ENCODE data around the gene TMEM72. TPM values are rescaled to one million over a fixed set of nuclear protein-coding genes. Genes with fewer than 3 reads are reported as not detected.

TMEM72 gene
- total RNA-seq, 1 donor from 2014 or later, result not detected

DNA sequence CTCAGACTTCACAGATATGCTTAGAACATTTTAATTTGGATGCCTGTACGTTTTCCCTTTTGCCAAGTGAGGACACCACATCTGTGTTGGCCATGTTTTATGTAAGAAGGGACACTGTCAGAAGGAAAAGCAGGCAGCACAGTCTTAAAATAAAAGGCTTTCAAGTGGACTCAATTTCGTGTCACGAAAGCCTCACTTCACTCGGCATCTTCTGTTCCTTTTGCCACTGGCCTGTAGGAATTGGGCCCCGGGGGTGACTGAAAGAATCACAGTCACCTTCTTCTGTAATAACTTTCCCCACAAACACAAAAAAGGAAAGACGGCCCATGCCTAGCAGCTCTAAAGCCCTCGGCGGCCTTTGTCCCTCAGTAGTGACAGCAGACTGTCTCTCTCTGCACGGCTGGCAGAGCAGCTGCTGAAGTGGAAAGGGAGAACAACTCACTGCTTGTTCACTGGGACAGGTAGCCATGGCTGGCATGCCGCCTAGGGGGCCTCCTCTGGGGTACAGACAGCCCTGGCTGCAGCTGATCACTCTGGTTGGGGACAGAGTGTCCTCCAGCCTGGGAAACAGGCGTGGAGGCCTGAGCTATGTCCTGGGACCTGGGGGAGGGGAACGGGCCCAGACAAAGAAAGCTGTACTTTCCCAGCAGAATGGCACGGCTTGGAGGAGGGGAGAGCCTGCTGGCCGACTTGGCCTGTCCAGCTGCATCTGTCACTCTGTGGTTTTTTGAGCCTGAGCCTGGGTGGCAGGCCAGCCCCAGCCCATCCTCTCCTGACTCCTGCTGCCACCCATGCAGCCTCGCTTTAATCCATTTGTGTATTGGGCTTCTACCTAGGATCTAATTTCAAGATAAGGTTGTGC lies 52.9 kb downstream of the TMEM72 start:
- no peak for DNase-seq (ENCODE audit: low spot score)
- TF ChIP-seq, protein P1, sequence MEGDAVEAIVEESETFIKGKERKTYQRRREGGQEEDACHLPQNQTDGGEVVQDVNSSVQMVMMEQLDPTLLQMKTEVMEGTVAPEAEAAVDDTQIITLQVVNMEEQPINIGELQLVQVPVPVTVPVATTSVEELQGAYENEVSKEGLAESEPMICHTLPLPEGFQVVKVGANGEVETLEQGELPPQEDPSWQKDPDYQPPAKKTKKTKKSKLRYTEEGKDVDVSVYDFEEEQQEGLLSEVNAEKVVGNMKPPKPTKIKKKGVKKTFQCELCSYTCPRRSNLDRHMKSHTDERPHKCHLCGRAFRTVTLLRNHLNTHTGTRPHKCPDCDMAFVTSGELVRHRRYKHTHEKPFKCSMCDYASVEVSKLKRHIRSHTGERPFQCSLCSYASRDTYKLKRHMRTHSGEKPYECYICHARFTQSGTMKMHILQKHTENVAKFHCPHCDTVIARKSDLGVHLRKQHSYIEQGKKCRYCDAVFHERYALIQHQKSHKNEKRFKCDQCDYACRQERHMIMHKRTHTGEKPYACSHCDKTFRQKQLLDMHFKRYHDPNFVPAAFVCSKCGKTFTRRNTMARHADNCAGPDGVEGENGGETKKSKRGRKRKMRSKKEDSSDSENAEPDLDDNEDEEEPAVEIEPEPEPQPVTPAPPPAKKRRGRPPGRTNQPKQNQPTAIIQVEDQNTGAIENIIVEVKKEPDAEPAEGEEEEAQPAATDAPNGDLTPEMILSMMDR (IDR thresholded peaks at IDR 0.05), result no peak
- Mint-ChIP-seq H3K9me3 (ENCODE audit: low read depth) (no peaks in the 10 kb centered on the region), H3K27ac (ENCODE audit: unreplicated experiment) (peak overlapping the region; percentile 94), H3K4me1 (ENCODE audit: low read depth) (peaks cover 92% of the 10 kb centered on the region), H3K27me3 (ENCODE audit: low read depth) (no peaks in the 10 kb centered on the region), H3K36me3 (ENCODE audit: low read depth) (peaks cover 4% of the 10 kb centered on the region), H3K4me3 (ENCODE audit: unreplicated experiment) (peak overlapping the region; percentile 49)

DNA sequence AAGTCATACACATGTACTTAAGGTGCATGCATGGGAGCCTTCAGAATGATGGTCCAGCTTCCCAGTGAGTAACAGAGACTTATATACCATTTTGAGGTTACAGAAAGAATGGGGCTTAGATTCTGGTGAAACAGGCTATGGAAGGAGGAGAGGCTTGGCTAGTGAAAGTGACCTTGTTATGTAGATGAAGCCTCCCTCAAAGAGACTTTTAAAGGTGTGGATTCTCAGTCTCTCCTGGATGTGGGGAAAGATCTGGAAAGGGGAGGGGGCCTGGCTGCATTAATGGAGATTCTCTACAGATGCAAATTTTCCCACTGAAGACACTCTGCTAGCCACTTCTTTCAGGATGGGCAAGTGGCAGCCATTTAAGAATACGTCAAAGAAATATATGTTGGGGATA lies 54.0 kb downstream of the TMEM72 start:
- Mint-ChIP-seq H3K36me3 (ENCODE audit: low read depth) (peaks cover 7% of the 10 kb centered on the region), H3K27ac (ENCODE audit: unreplicated experiment) (peak overlapping the region; percentile 94), H3K4me3 (ENCODE audit: unreplicated experiment) (no peak overlapping the region), H3K9me3 (ENCODE audit: low read depth) (no peaks in the 10 kb centered on the region), H3K4me1 (ENCODE audit: low read depth) (peaks cover 85% of the 10 kb centered on the region), H3K27me3 (ENCODE audit: low read depth) (no peaks in the 10 kb centered on the region)
- TF ChIP-seq, protein P1 (IDR thresholded peaks at IDR 0.05), result no peak
- DNase-seq (ENCODE audit: low spot score), result no peak

DNA sequence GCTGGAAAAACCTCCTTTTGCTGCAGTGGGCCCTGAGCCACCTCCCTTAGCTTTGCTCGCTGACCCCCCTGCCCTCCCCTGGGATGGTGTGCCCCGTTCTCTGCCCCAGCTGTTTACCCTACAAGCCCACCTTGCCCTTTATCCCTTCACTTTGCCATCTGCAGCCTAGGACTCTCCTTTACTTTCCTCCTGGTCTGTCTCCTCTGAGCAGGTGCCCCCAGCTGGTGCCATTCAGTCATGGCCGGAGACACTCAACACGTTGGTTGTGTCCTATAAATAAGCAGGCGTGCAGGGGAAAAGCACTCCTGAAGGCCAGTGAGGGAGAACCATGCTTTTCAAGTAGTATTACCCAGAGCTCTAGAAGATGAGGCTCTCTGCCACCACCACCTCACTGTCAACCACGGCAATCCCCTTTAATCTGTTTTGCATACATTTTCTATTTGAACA lies 54.5 kb downstream of the TMEM72 start:
- Mint-ChIP-seq H3K27me3 (ENCODE audit: low read depth) (no peaks in the 10 kb centered on the region), H3K36me3 (ENCODE audit: low read depth) (peaks cover 9% of the 10 kb centered on the region), H3K4me1 (ENCODE audit: low read depth) (peaks cover 80% of the 10 kb centered on the region), H3K27ac (ENCODE audit: unreplicated experiment) (peak overlapping the region; percentile 32), H3K4me3 (ENCODE audit: unreplicated experiment) (no peak overlapping the region), H3K9me3 (ENCODE audit: low read depth) (no peaks in the 10 kb centered on the region)
- DNase-seq (ENCODE audit: low spot score), result no peak
- TF ChIP-seq, protein P1 (IDR thresholded peaks at IDR 0.05), result no peak

DNA sequence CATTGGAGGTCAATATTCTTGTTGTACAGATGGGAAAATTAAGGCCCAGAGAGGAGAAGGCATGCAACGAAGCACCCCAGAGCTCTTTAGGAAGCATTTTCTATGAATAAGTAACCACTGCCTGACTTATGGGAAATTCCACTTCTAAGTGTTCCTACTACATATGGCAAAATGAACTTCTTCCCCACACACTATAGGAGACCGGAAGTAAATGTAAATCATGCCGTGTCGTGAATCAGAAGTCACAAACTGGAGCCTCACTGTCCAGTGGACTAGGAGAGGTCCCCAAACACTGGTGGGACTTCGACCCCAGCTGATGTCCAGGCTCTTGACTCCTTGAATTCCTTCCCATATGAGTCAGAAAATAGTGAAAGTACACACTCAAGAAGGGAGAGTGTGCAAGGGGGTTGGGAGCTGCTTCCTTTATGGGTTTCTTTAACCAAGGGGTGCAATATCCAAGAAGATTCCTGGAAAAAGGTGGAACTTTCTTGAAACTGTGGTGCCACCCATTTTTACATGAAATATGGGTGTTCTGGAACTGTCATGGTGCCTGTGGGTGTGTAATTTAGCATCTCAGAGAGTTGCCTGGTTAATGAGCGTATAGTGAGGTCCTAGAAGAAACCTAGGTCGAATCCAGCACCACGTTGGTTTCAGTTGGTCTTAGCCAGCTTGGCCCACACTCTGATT lies 55.1 kb downstream of the TMEM72 start:
- H3K4me1 Mint-ChIP-seq (ENCODE audit: low read depth), result peaks cover 74% of the 10 kb centered on the region
- no peaks in the 10 kb centered on the region for H3K27me3 Mint-ChIP-seq (ENCODE audit: low read depth)
- H3K9me3 Mint-ChIP-seq (ENCODE audit: low read depth), result no peaks in the 10 kb centered on the region
- H3K27ac Mint-ChIP-seq (ENCODE audit: unreplicated experiment), result peak overlapping the region; percentile 83
- no peak for DNase-seq (ENCODE audit: low spot score)
- TF ChIP-seq, protein P1 (IDR thresholded peaks at IDR 0.05), result no peak
- peaks cover 11% of the 10 kb centered on the region for H3K36me3 Mint-ChIP-seq (ENCODE audit: low read depth)
- H3K4me3 Mint-ChIP-seq (ENCODE audit: unreplicated experiment), result peak overlapping the region; percentile 22

DNA sequence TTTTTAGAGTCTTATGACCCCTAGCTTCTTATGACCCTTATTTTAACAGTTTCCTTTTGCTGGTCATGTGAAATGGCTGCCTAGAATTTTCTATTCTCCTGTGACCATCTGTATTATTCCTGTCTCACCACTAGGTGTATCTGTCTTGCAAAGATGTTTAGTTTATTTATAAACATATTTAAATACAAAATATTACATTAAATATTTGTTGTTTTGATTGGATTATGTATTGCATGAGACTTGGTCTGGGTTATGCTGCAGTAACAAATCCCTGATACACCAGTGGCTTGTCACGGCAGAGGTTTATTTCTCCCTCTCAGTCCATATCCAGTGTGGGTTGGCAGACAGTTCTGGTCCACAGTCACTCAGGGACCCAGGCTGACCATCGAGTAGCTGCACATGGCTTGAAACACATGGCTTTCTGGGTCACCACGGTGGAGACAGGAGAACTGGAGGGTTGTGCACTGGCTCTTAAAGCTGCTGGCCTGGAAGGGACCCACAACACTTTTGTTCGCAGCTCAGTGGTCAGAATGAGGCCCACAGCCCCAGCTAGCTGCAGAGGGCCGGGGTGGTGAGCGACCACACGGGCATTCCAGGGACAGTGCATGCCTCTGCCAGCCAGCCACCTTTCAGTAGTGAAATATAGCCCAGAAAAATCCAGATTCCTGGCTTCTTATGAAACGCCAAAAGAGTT lies 55.8 kb downstream of the TMEM72 start:
- no peak for DNase-seq (ENCODE audit: low spot score)
- TF ChIP-seq, protein P1 (IDR thresholded peaks at IDR 0.05), result peak; percentile 64
- Mint-ChIP-seq H3K4me1 (ENCODE audit: low read depth) (peaks cover 67% of the 10 kb centered on the region), H3K9me3 (ENCODE audit: low read depth) (no peaks in the 10 kb centered on the region), H3K27ac (ENCODE audit: unreplicated experiment) (peak overlapping the region; percentile 71), H3K36me3 (ENCODE audit: low read depth) (peaks cover 13% of the 10 kb centered on the region), H3K4me3 (ENCODE audit: unreplicated experiment) (no peak overlapping the region), H3K27me3 (ENCODE audit: low read depth) (no peaks in the 10 kb centered on the region)
